Activated CD4-positive, alpha-beta T cell treated with anti-CD3 and anti-CD28 coated beads, Interleukin-2, amount 10 ng/mL, durations not matched to agents 7 days and 5 days (primary cell): ENCODE data around the gene WWOX. TPM values are rescaled to one million over a fixed set of nuclear protein-coding genes. Genes with fewer than 3 reads are reported as not detected.

Experiments
- CTCF ChIA-PET: fragments of 350-600 bp; sonication (Branson Sonifier 250); formaldehyde crosslinking; loops from one replicate; lab custom pipeline; 2021; ENCODE audit warnings: antibody characterized with exemption; lab: Charles Lee
- POLR2A ChIA-PET: fragments of 350-600 bp; sonication (Branson Sonifier 250); formaldehyde crosslinking; loops from one replicate; lab custom pipeline; 2021; ENCODE audit warnings: antibody characterized with exemption; lab: Charles Lee
- DNase-seq: peaks from one replicate; pipeline ENCODE4 v3.0.0-alpha.2; 2020
- H3K27ac Mint-ChIP-seq: one replicate; pipeline ENCODE4 v1.8.0; 2021; ENCODE audit warnings: mild to moderate bottlenecking, moderate library complexity, mixed read lengths
- H3K27me3 Mint-ChIP-seq: one replicate; pipeline ENCODE4 v1.8.0; 2021; ENCODE audit warnings: mixed read lengths
- H3K36me3 Mint-ChIP-seq: one replicate; pipeline ENCODE4 v1.8.0; 2021; ENCODE audit warnings: low read depth, mixed read lengths
- H3K4me1 Mint-ChIP-seq: one replicate; pipeline ENCODE4 v1.8.0; 2021; ENCODE audit warnings: mixed read lengths
- H3K4me3 Mint-ChIP-seq: one replicate; pipeline ENCODE4 v1.8.0; 2021; ENCODE audit warnings: mild to moderate bottlenecking, moderate library complexity, mixed read lengths
- H3K9me3 Mint-ChIP-seq: one replicate; pipeline ENCODE4 v1.8.0; 2021; ENCODE audit warnings: mixed read lengths
- total RNA-seq, 2 experiments: library from RNA; stranded (reverse); gene quantifications; one replicate each; pipeline ENCODE4 v1.2.3, GENCODE V29; 2021

WWOX gene
- total RNA-seq, 2 experiments from 2014 or later = 22.2 to 28.9 TPM

DNA sequence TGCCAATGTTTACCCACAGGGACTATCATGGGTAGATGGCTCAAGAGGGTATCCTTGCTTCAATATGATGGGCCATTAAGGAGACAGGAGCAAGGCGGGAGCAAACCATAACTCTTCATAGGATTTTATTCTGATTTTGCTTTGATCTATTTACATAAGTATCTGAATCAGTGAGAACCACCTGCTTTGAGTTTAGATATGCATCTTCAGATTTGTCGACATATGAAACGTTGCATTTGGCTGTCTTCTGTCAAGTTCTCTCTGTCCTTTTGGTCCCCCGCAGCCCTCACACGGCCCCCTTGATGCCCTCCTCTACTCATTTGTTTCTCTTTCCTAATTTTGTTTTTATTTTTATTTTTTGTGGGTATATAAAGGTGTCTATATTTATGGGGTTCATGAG lies 16.2 kb downstream of the WWOX start:
- CTCF ChIA-PET = no interaction called here
- H3K4me3 Mint-ChIP-seq = no peak overlapping the region
- POLR2A ChIA-PET = no interaction called here
- H3K9me3 Mint-ChIP-seq = no peaks in the 10 kb centered on the region
- no peak for DNase-seq
- no peak overlapping the region for H3K27ac Mint-ChIP-seq
- no peaks in the 10 kb centered on the region for H3K4me1 Mint-ChIP-seq
- no peaks in the 10 kb centered on the region for H3K27me3 Mint-ChIP-seq
- H3K36me3 Mint-ChIP-seq = peaks cover 8% of the 10 kb centered on the region

DNA sequence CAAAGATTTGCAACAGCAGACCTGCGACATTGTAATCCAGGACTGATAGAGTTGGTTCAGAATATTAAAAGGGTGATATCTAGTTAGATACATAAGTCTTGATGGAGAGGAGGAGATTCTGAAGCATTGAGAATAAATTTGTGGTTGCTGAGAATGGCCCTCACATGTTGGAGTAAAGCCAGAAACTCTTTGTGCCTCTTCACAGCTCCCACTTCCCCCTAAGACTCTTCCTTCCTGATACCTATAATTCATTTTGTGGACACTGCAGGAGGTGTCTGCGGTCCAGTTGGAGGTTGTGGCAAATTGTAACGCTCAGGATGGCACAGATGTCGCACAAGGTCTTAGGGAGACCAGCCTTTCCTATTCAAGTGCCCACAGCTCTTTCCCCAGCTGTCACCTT lies 17.5 kb downstream of the WWOX start:
- ChIA-PET POLR2A (no interaction called here), CTCF (no interaction called here)
- H3K27ac Mint-ChIP-seq = no peak overlapping the region

DNA sequence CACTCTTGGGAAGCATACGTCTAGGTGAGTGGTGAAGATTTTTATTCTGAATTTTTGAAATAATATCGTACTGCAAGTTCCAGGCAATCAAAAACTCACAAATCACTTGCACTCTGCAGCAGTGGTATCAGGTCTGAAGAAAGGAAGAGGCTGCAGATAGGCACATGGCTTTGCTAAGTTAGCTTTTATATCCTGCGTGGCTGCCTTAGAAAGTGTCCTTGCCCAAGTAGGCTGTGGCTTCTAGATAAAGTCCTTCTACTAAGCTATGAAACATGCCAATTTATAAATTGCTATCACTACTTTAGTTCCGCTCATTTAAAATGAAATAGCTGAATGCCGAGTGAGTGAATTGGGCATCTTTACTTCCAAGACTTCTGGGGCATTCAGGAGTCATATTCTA lies 17.9 kb downstream of the WWOX start:
- POLR2A ChIA-PET = no interaction called here
- Mint-ChIP-seq H3K9me3 (no peaks in the 10 kb centered on the region), H3K27ac (no peak overlapping the region), H3K4me3 (no peak overlapping the region), H3K36me3 (peaks cover 8% of the 10 kb centered on the region), H3K27me3 (no peaks in the 10 kb centered on the region), H3K4me1 (no peaks in the 10 kb centered on the region)
- CTCF ChIA-PET = interaction anchor here (0.8 kb wide), 1 partner anchor 25 kb away, joined by 3 read pairs; no protein-coding TSS in a partner anchor
- no peak for DNase-seq

More for the DNA sequence above, 17.5 kb downstream of the WWOX start:
- no peaks in the 10 kb centered on the region for H3K4me1 Mint-ChIP-seq
- no peak for DNase-seq
- H3K9me3 Mint-ChIP-seq = no peaks in the 10 kb centered on the region
- H3K36me3 Mint-ChIP-seq = peaks cover 8% of the 10 kb centered on the region
- no peaks in the 10 kb centered on the region for H3K27me3 Mint-ChIP-seq
- H3K4me3 Mint-ChIP-seq = no peak overlapping the region

DNA sequence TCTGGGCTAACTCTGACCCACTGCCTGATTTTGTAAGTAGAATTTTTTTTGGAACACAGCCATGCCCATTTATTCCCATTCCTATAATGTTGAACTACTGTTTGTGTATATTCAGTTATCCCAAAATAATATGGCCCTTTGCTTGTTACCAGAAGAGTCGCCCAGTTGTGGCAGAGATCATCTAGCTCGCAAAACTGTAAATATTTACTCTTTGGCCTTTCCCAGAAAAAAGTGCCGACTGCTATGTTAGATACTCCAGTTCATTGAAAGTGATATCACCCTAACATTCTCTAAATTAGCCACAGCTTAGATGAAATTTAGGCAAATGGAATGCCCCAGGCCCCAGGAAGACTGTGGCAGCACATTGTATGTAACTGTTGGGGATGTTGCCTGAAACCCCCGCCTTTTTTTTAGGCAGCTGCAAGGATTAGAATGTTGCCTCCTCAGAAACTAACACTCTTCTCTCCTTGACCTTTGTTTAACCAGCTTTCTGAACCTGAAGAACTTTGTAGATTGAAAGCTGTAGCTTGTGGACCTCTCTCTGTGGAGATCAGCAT lies 19.1 kb downstream of the WWOX start:
- no peaks in the 10 kb centered on the region for H3K9me3 Mint-ChIP-seq
- CTCF ChIA-PET = interaction anchor here (1.0 to 1.3 kb wide), 2 partner anchors 13 to 19 kb away, joined by 3 to 6 read pairs; partner anchors contain the start of gene WWOX
- H3K27ac Mint-ChIP-seq = no peak overlapping the region
- H3K4me1 Mint-ChIP-seq = peaks cover 3% of the 10 kb centered on the region
- POLR2A ChIA-PET = no interaction called here
- DNase-seq = no peak
- no peak overlapping the region for H3K4me3 Mint-ChIP-seq
- H3K36me3 Mint-ChIP-seq = peaks cover 8% of the 10 kb centered on the region
- no peaks in the 10 kb centered on the region for H3K27me3 Mint-ChIP-seq

DNA sequence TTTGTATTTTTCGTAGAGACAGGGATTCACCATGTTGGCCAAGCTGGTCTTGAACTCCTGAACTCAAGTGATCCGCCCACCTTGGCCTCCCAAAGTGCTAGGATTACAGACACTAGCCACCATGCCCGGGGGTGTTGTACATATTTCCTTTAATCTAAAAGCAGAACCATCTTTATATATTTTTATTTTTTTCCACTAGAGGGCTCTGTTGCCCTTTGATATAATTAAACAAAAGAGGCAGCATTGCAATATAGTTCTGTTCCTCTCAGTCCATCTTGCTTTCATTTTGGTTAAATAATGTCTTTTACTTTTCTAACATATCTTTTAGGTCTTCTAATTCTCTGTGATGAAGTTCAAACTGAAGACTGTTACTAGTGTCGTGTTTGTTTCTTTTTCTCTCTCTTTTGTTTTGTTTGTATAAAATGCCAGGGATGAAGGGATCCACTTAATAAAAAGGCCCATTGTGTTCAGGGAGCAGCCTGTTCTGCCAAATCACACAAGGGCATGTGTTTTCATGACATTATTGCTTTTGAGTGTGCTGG lies 23.4 kb downstream of the WWOX start:
- H3K36me3 Mint-ChIP-seq = peaks cover 2% of the 10 kb centered on the region
- POLR2A ChIA-PET = no interaction called here
- H3K4me3 Mint-ChIP-seq = no peak overlapping the region
- DNase-seq = peak; percentile 14
- no peaks in the 10 kb centered on the region for H3K27me3 Mint-ChIP-seq
- no peaks in the 10 kb centered on the region for H3K9me3 Mint-ChIP-seq
- peaks cover 6% of the 10 kb centered on the region for H3K4me1 Mint-ChIP-seq
- no peak overlapping the region for H3K27ac Mint-ChIP-seq
- CTCF ChIA-PET = no interaction called here

DNA sequence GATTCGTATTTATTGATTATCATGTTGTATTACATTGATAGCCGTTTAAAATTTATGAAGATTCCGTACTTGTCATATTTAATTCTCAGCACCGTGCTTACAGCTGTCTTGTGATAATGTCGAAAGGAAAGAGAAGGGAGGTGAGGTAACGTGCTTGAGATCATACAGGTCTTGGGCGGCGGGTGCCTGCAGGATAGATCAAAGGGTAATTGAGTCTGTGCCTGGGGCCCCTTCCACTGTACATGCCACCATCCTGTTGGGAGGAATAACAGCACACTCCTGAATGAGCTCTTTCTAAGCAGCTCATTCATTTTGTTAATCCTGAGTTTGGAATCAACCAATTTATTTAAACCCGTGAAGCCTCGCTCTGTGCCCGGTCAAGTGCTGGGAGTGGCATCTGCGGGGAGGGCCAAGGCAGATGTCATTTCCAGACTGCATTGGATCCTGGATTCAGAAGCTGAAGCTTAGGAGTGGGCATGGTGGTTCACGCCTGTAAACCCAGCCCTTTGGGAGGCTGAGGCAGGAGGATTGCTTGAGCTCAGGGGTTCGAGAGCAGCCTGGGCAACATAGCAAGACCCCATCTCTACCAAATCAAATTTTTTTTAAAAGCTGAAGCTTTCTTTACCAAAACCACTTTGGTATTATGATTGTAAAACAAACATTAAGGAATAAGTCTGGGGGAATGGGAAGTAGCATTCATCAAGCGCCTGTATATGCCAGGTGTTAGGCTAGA lies 25.8 kb downstream of the WWOX start:
- ChIA-PET CTCF (interaction anchor here (0.5 to 1.7 kb wide), 3 partner anchors 24 to 26 kb away, joined by 3 to 6 read pairs (median 3); partner anchors contain the start of gene WWOX), POLR2A (no interaction called here)
- Mint-ChIP-seq H3K27ac (no peak overlapping the region), H3K4me3 (no peak overlapping the region), H3K27me3 (no peaks in the 10 kb centered on the region), H3K36me3 (peaks cover 4% of the 10 kb centered on the region), H3K9me3 (peaks cover 2% of the 10 kb centered on the region), H3K4me1 (peaks cover 6% of the 10 kb centered on the region)
- no peak for DNase-seq

DNA sequence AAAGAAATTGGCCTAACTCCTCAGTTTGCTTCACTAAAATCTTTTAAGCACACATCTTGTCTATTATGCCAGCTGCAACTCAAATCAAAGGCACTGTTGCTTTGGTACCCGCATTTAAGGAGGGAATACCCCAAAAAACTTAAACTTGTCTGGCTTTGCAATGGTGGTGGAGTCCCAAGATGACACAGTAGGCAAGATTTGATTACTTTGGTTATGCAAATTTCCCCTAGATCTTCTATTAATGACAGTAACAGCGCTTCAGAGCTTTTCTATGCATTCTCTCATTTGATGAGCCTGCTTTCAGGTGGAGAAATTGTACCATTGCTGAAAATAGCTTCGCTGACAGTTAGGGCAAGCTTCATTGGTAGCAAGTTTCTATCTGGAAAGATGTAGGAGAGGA lies 27.2 kb downstream of the WWOX start:
- Mint-ChIP-seq H3K27ac (no peak overlapping the region), H3K4me3 (no peak overlapping the region), H3K9me3 (peaks cover 2% of the 10 kb centered on the region), H3K36me3 (peaks cover 5% of the 10 kb centered on the region), H3K4me1 (peaks cover 6% of the 10 kb centered on the region), H3K27me3 (no peaks in the 10 kb centered on the region)
- POLR2A ChIA-PET = no interaction called here
- no peak for DNase-seq
- CTCF ChIA-PET = interaction anchor here (1.7 kb wide), 1 partner anchor 27 kb away, joined by 6 read pairs; the partner anchor contains the start of gene WWOX

DNA sequence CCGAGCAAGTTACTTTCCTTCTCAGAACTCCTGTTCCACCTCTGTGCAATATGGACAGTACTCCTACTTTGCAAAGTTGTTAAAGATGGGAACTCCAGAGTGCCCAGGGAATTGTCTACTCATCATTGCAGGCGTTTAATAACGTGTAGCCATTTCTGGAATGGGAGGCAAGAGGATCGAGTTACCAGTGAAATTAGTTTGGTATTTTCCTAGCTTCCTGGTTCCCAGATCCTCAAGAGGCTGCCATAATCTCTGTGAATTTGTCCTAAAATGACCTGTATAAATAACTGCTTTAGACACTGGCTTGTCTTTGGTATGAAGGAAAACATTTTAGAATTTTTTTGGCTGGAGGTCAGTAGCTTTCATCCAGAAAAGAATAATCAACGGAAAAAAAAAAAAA lies 27.7 kb downstream of the WWOX start:
- Mint-ChIP-seq H3K36me3 (peaks cover 5% of the 10 kb centered on the region), H3K27ac (no peak overlapping the region), H3K27me3 (no peaks in the 10 kb centered on the region), H3K4me1 (peaks cover 6% of the 10 kb centered on the region), H3K4me3 (no peak overlapping the region), H3K9me3 (peaks cover 2% of the 10 kb centered on the region)
- ChIA-PET CTCF (interaction anchor here (1.7 kb wide), 1 partner anchor 27 kb away, joined by 6 read pairs; the partner anchor contains the start of gene WWOX), POLR2A (no interaction called here)
- no peak for DNase-seq

DNA sequence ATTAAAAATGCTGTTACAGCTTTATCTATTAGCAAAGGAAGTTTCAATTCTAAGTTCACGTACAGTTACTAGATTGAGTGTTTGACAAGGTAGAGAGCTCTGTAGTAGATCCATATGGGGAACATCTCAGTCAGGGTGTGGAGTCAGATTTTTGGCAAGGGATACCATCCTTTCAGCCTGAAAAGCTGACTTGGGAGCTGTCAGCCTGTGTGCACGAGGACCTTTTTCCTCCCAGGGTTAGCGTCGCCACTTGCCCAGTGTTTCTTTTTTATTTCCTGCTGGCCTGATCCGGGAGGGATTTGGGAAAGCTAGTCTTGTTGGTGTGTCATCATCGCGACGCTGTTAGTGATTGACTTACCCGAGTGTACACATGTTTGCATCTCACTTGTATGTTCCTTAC lies 29.5 kb downstream of the WWOX start:
- POLR2A ChIA-PET = no interaction called here

DNA sequence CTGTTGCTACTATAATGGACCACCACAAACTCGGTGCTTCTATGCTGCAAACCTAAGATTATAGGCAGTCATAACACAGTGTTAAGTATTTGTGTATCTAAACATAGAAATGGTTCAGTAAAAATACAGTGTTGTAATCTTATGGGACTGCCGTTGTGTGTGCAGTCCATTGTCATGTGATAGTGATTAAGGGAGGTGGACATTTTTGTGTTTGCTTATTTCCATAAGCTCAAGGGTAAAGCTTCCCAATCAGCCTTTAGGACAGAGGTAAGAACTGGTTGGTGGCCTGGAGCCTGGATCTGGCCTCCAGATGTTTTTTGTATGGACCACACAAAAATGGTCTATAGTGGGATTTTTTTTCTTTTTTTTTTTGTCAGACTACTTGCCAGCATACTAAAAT lies 29.9 kb downstream of the WWOX start:
- ChIA-PET POLR2A (no interaction called here), CTCF (no interaction called here)
- Mint-ChIP-seq H3K4me3 (no peak overlapping the region), H3K9me3 (peaks cover 2% of the 10 kb centered on the region), H3K36me3 (peaks cover 7% of the 10 kb centered on the region), H3K27ac (no peak overlapping the region), H3K27me3 (no peaks in the 10 kb centered on the region), H3K4me1 (peaks cover 3% of the 10 kb centered on the region)
- no peak for DNase-seq

More for the DNA sequence above, 29.5 kb downstream of the WWOX start:
- Mint-ChIP-seq H3K36me3 (peaks cover 7% of the 10 kb centered on the region), H3K4me3 (no peak overlapping the region), H3K27ac (no peak overlapping the region), H3K27me3 (no peaks in the 10 kb centered on the region), H3K9me3 (peaks cover 2% of the 10 kb centered on the region), H3K4me1 (peaks cover 3% of the 10 kb centered on the region)
- CTCF ChIA-PET = no interaction called here
- no peak for DNase-seq

DNA sequence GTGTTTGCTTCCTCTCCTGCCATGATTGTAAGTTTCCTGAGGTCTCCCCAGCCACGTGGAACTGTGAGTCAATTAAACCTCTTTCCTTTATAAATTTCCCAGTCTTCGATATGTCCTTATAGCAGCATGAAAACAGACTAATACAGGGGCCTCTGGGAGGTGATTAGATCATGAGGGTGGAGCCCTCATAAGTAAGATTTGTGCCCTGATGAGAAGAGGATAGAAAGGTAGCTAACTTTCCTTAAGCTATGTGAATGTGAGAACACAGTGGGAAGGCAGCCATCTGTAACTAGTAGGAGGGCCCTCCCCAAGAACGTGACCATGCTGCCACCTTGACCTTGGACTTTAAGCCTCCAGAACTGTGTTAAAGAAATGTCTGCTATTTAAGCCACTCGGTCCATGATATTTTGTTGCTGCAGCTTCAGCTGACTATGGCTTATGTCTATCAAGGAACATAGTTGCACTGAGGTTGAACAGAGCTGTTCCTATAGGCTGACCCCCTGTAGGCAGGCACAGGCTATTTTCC lies 30.7 kb downstream of the WWOX start:
- POLR2A ChIA-PET = no interaction called here
- H3K36me3 Mint-ChIP-seq = peaks cover 7% of the 10 kb centered on the region
- peaks cover 11% of the 10 kb centered on the region for H3K4me1 Mint-ChIP-seq
- H3K4me3 Mint-ChIP-seq = no peak overlapping the region
- peaks cover 2% of the 10 kb centered on the region for H3K9me3 Mint-ChIP-seq
- CTCF ChIA-PET = no interaction called here
- H3K27me3 Mint-ChIP-seq = no peaks in the 10 kb centered on the region
- H3K27ac Mint-ChIP-seq = no peak overlapping the region
- no peak for DNase-seq

DNA sequence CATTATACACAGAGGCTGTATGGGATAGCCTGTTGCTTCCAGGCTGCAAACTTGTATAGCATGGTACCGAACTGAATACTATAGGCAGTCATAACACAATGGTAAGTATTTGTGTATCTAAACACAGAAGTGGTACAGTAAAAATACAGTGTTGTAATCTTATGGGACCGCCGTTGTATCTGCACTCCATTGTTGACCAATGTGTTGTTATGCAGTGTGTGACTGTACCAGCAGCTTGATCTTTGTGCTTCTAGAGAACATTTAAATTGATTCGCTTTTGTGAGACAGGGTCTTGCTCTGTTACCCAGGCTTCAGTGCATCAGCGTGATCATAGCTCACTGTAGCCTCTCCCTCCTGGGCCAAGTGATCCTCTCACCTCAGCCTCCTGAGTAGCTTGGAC lies 31.5 kb downstream of the WWOX start:
- no peak for DNase-seq
- ChIA-PET CTCF (no interaction called here), POLR2A (no interaction called here)
- H3K4me3 Mint-ChIP-seq = no peak overlapping the region
- H3K27ac Mint-ChIP-seq = no peak overlapping the region
- peaks cover 7% of the 10 kb centered on the region for H3K36me3 Mint-ChIP-seq
- H3K4me1 Mint-ChIP-seq = peaks cover 17% of the 10 kb centered on the region
- peaks cover 2% of the 10 kb centered on the region for H3K9me3 Mint-ChIP-seq
- no peaks in the 10 kb centered on the region for H3K27me3 Mint-ChIP-seq

DNA sequence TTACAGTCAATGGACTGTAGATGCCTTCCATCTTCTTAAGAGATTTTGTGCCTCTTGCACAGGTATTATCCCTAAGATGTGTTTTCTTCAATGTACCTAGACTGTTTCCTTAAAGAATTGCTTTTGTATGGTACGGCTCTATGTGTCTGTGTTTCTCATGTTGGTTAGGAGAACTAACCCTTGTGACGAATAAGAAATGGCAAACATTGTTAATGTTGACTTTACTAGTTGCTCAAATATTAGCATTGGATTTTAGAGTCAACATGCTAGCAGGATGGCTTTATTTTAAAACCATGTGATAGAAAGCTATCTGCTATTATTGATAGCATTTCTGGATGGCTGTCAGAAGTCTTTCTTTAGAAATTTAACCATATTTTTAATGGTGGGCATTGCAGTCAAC lies 34.5 kb downstream of the WWOX start:
- peaks cover 14% of the 10 kb centered on the region for H3K4me1 Mint-ChIP-seq
- CTCF ChIA-PET = no interaction called here
- H3K4me3 Mint-ChIP-seq = no peak overlapping the region
- peaks cover 2% of the 10 kb centered on the region for H3K9me3 Mint-ChIP-seq
- DNase-seq = no peak
- H3K36me3 Mint-ChIP-seq = peaks cover 7% of the 10 kb centered on the region
- POLR2A ChIA-PET = no interaction called here
- H3K27me3 Mint-ChIP-seq = no peaks in the 10 kb centered on the region
- no peak overlapping the region for H3K27ac Mint-ChIP-seq
